OCI-LY7 (cell line): ENCODE results near the gene NTM. TPM values are rescaled to one million over a fixed set of nuclear protein-coding genes. Genes with fewer than 3 reads are reported as not detected.

Experiments used
- BruUV-seq: library from RNA; stranded (reverse); fragments of 400-500 nt; replicated peaks from 2 replicates; lab custom pipeline; 2021; lab: Mats Ljungman, UMichigan
- CTCF ChIA-PET: fragments of 300-600 bp; sonication (Branson Sonifier 250); formaldehyde crosslinking; loops from one replicate; lab custom pipeline; 2022; ENCODE audit warnings: antibody characterized with exemption; ENCODE audit not compliant: unreplicated experiment; lab: Charles Lee
- POLR2A ChIA-PET: fragments of 300-600 bp; sonication (Branson Sonifier 250); formaldehyde crosslinking; loops from one replicate; lab custom pipeline; 2022; ENCODE audit warnings: antibody characterized with exemption; lab: Charles Lee
- DNase-seq: peaks from one replicate; pipeline ENCODE4 v3.0.0-alpha.2; 2015; ENCODE audit warnings: low spot score
- H2AFZ ChIP-seq: fragments of 200-600 bp; sonication (generic), shearing (Covaris generic); 2 replicates; pipeline ENCODE4 v1.6.1; 2014; ENCODE audit warnings: mild to moderate bottlenecking, antibody characterized with exemption, low read length, moderate library complexity
- H3K27ac ChIP-seq: fragments of 200-600 bp; sonication (generic); 2 replicates; pipeline ENCODE4 v1.5.1; 2014; ENCODE audit warnings: mixed run types, low read depth, mild to moderate bottlenecking, moderate library complexity, low read length, inconsistent platforms; ENCODE audit not compliant: poor library complexity, severe bottlenecking
- H3K36me3 ChIP-seq: fragments of 200-600 bp; sonication (generic); 2 replicates; pipeline ENCODE4 v1.6.1; 2014; ENCODE audit warnings: mild to moderate bottlenecking, antibody characterized with exemption, low read length, moderate library complexity, mixed read lengths; ENCODE audit not compliant: insufficient read depth
- H3K4me1 ChIP-seq: fragments of 200-600 bp; sonication (generic); 2 replicates; pipeline ENCODE4 v1.5.1; 2014; ENCODE audit warnings: mild to moderate bottlenecking, low read length; ENCODE audit not compliant: insufficient read depth, poor library complexity, severe bottlenecking
- H3K4me2 ChIP-seq: fragments of 200-600 bp; sonication (generic); 2 replicates; pipeline ENCODE4 v1.6.1; 2014; ENCODE audit warnings: mild to moderate bottlenecking, low read length
- H3K4me3 ChIP-seq: fragments of 200-600 bp; sonication (generic); 2 replicates; pipeline ENCODE4 v1.5.1; 2014; ENCODE audit warnings: mild to moderate bottlenecking, low read depth, low read length; ENCODE audit not compliant: poor library complexity, severe bottlenecking
- H3K79me2 ChIP-seq: fragments of 200-600 bp; sonication (generic); 2 replicates; pipeline ENCODE4 v1.6.1; 2016; ENCODE audit warnings: low read depth, mild to moderate bottlenecking, low read length, moderate library complexity, mixed read lengths; ENCODE audit not compliant: insufficient read depth
- H3K9me2 ChIP-seq: fragments of 200-600 bp; sonication (generic); 2 replicates; pipeline ENCODE4 v1.6.1; 2016; ENCODE audit warnings: mild to moderate bottlenecking, low read length, mixed read lengths; ENCODE audit not compliant: insufficient read depth
- H3K9me3 ChIP-seq: fragments of 200-600 bp; sonication (generic); 2 replicates; pipeline ENCODE4 v1.6.1; 2014; ENCODE audit warnings: mild to moderate bottlenecking, mixed run types, low read length, mixed read lengths
- H4K20me1 ChIP-seq: fragments of 200-600 bp; sonication (generic); 2 replicates; pipeline ENCODE4 v1.6.1; 2014; ENCODE audit warnings: mild to moderate bottlenecking, antibody characterized with exemption, low read length, moderate library complexity, mixed read lengths; ENCODE audit not compliant: insufficient read depth
- EZH2phosphoT487 ChIP-seq: fragments of 200-600 bp; sonication (generic); IDR thresholded peaks from 2 replicates; pipeline ENCODE4 v1.6.1; 2018; ENCODE audit warnings: low read depth, borderline replicate concordance, mild to moderate bottlenecking, mixed run types, antibody characterized with exemption, low read length, moderate library complexity, mixed read lengths
- intact Hi-C: fragments of 100-400 bp; cut with micrococcal nuclease; formaldehyde crosslinking; loops from one replicate; pipeline ENCODE4 v1.10.0; 2022; ENCODE audit not compliant: unreplicated experiment
- total RNA-seq, 2 experiments: library from RNA; depleted of rRNA in 1 of 2; stranded (reverse); fragments of >200 nt in 1 of 2; shearing (Covaris generic) in 1 of 2; gene quantifications; 2 replicates each; pipeline ENCODE4 v1.2.3, GENCODE V29; 2014 to 2022
- TF ChIP-seq, protein P1 (sequence below): fragments of 200-600 bp; sonication (generic); conservative IDR thresholded peaks from 2 replicates; pipeline ENCODE4 v1.5.1; 2014; ENCODE audit warnings: mild to moderate bottlenecking, antibody characterized with exemption, low read length, moderate library complexity, mixed read lengths

NTM gene
- total RNA-seq, 2 experiments from 2014 or later: not detected

DNA sequence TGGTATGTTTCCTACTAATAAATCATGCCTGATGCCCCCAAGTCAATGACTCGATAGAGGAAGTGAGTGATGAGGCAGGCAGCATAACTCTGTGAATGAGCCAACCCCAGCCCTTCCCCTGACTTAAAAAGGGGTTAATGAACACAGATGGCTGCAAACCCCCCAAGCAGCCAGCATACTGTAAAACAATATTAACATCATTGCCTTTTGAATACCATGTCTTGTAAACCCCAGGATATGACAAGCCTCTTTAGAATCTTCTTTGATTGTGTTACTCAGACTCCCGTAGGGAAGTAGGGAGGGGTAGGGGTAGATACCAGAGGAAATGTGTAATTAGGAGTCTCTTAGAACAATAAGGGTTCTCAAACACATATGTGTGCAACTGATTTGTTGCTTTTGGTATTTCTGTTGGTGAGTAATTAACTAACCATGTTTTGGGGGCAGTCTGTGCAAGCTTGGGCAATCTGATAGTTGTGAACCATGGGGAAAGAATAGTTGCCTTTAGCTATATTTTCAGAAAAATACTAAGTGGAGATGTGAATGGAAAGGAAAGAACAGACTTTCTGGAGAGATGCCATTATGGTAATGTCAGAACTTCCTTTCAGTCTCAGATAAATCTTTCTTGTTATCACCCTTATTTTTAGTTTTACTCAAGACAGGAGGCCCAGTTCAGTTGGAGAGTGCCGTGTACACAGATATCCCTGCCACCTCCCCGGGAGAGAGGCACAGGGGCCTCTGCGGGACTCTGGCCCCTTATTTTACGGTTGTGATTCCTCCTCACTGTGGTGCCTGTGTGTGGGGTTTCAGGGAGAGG, 701.8 kb downstream of the NTM start:
- no peaks in the 10 kb centered on the region for H3K4me1 ChIP-seq
- no peak overlapping the region for H3K4me3 ChIP-seq
- POLR2A ChIA-PET: no interaction called here
- no peaks in the 10 kb centered on the region for H4K20me1 ChIP-seq
- TF ChIP-seq, protein P1, sequence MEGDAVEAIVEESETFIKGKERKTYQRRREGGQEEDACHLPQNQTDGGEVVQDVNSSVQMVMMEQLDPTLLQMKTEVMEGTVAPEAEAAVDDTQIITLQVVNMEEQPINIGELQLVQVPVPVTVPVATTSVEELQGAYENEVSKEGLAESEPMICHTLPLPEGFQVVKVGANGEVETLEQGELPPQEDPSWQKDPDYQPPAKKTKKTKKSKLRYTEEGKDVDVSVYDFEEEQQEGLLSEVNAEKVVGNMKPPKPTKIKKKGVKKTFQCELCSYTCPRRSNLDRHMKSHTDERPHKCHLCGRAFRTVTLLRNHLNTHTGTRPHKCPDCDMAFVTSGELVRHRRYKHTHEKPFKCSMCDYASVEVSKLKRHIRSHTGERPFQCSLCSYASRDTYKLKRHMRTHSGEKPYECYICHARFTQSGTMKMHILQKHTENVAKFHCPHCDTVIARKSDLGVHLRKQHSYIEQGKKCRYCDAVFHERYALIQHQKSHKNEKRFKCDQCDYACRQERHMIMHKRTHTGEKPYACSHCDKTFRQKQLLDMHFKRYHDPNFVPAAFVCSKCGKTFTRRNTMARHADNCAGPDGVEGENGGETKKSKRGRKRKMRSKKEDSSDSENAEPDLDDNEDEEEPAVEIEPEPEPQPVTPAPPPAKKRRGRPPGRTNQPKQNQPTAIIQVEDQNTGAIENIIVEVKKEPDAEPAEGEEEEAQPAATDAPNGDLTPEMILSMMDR: no peak
- TF ChIP-seq EZH2phosphoT487: no peak
- no peaks in the 10 kb centered on the region for H3K36me3 ChIP-seq
- no peak overlapping the region for H3K4me2 ChIP-seq
- no peak overlapping the region for H2AFZ ChIP-seq
- H3K27ac ChIP-seq: no peak overlapping the region
- CTCF ChIA-PET: no interaction called here
- H3K9me2 ChIP-seq: no peaks in the 10 kb centered on the region
- no peaks in the 10 kb centered on the region for H3K79me2 ChIP-seq
- intact Hi-C loops: no loop called here
- no peak for DNase-seq
- H3K9me3 ChIP-seq: no peaks in the 10 kb centered on the region
- BruUV-seq: no TSS peak

DNA sequence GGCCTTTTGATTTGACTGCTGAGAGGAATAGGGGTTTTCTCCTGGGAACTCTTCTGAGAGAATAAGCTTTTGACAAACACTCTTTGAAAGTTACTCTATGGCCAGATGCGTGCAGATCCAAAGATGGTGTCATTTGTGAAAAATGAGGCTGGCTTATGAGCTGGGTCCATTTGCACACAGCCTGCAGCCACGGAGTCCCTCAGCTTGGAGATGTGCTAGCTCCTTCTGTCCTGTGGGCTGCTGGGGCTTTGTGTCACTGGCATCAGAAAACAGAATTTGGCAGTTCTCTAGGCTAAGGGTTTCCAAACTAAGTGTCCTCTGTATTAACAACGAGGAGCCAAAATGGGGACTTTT, 702.4 kb downstream of the NTM start:
- CTCF ChIA-PET: no interaction called here
- Histone ChIP-seq H3K9me3 (no peaks in the 10 kb centered on the region), H3K79me2 (no peaks in the 10 kb centered on the region), H3K9me2 (no peaks in the 10 kb centered on the region), H3K4me3 (no peak overlapping the region), H3K36me3 (no peaks in the 10 kb centered on the region), H3K4me1 (no peaks in the 10 kb centered on the region), H4K20me1 (no peaks in the 10 kb centered on the region), H3K4me2 (no peak overlapping the region), H2AFZ (no peak overlapping the region), H3K27ac (no peak overlapping the region)
- no peak for DNase-seq
- TF ChIP-seq, protein P1: no peak
- no peak for TF ChIP-seq EZH2phosphoT487
- intact Hi-C loops: no loop called here
- POLR2A ChIA-PET: no interaction called here
- no TSS peak for BruUV-seq

DNA sequence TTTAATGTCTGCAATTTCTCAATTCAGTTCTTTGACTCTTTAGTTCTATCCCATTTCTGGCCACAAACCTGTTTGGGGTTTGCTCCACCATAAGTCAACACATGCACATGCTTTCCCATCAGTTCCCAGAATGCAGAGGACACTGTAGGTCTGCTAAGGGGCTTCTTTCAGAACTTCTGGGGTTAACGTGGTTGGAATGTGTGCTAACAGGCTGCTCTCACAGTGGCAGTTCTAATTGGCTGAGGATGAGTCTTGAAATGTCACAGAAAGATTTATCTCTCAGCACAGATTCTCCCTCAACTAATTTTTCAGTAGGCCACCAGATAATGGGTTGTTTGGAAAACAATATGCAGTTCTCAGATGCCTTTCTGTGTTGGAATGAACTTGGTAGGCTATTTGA, 703.4 kb downstream of the NTM start:
- Histone ChIP-seq H3K4me1 (no peaks in the 10 kb centered on the region), H4K20me1 (no peaks in the 10 kb centered on the region), H3K9me3 (no peaks in the 10 kb centered on the region), H3K36me3 (no peaks in the 10 kb centered on the region), H2AFZ (no peak overlapping the region), H3K4me3 (no peak overlapping the region), H3K9me2 (no peaks in the 10 kb centered on the region), H3K27ac (no peak overlapping the region), H3K79me2 (no peaks in the 10 kb centered on the region), H3K4me2 (no peak overlapping the region)
- TF ChIP-seq, protein P1: no peak
- no peak for TF ChIP-seq EZH2phosphoT487
- ChIA-PET POLR2A (interaction anchor here (0.6 kb wide), 2 partner anchors 189 to 1502 kb away, joined by 3 to 4 read pairs; no protein-coding TSS in a partner anchor), CTCF (no interaction called here)
- no peak for DNase-seq
- intact Hi-C loops: no loop called here
- BruUV-seq: no TSS peak
